SK-N-MC (cell line): Measurements from ENCODE around the gene ENAM.

Source experiments
- DNase-seq: peaks from one replicate; pipeline ENCODE4 v3.0.0-alpha.2; 2011; ENCODE audit warnings: low read depth, low spot score
- H3K27ac ChIP-seq: fragments of 200-600 bp; sonication (generic); 2 replicates; pipeline ENCODE4 v1.5.1; 2016; ENCODE audit warnings: mixed run types
- H3K36me3 ChIP-seq: fragments of 200-600 bp; sonication (generic); 2 replicates; pipeline ENCODE4 v1.6.1; 2017; ENCODE audit warnings: antibody characterized with exemption, low read length, mixed read lengths; ENCODE audit not compliant: insufficient read depth
- H3K4me3 ChIP-seq: fragments of 200-600 bp; sonication (generic); 2 replicates; pipeline ENCODE4 v1.5.1; 2016
- H3K9ac ChIP-seq: fragments of 200-600 bp; sonication (generic); 2 replicates; pipeline ENCODE4 v1.8.0; 2017; ENCODE audit warnings: mixed run types, mixed read lengths; ENCODE audit not compliant: insufficient read length
- H3K9me3 ChIP-seq: fragments of 200-600 bp; sonication (generic); 2 replicates; pipeline ENCODE4 v1.6.1; 2017; ENCODE audit warnings: low read depth, mild to moderate bottlenecking, antibody characterized with exemption, low read length, moderate library complexity, mixed read lengths
- EZH2 ChIP-seq: fragments of 200-600 bp; sonication (generic); IDR thresholded peaks from one replicate; pipeline ENCODE4 v1.6.1; 2017; ENCODE audit warnings: antibody characterized with exemption
- FOXP2 ChIP-seq: optimal IDR thresholded peaks from 2 replicates; pipeline ENCODE3; 2011; ENCODE audit warnings: mild to moderate bottlenecking, moderate library complexity; ENCODE audit not compliant: insufficient read depth; ENCODE audit errors: extremely low read length, control extremely low read depth
- POLR2AphosphoS5 ChIP-seq: IDR thresholded peaks from 2 replicates; pipeline ENCODE4 v1.6.1; 2012; ENCODE audit warnings: mild to moderate bottlenecking, low read depth, low read length, borderline replicate concordance

ENAM gene

GRCh38 chr4:70623323-70623722 is 5.2 kb upstream of the ENAM start:
- Histone ChIP-seq H3K9ac (no peak overlapping the region), H3K27ac (no peak overlapping the region), H3K36me3 (no peaks in the 10 kb centered on the region), H3K4me3 (no peak overlapping the region), H3K9me3 (no peaks in the 10 kb centered on the region)
- no peak for DNase-seq
- TF ChIP-seq FOXP2 (no peak), POLR2AphosphoS5 (no peak), EZH2 (no peak)

GRCh38 chr4:70624226-70624793 is 4.2 kb upstream of the ENAM start:
- no peak overlapping the region for H3K4me3 ChIP-seq
- H3K9me3 ChIP-seq = no peaks in the 10 kb centered on the region
- no peak for DNase-seq
- H3K27ac ChIP-seq = no peak overlapping the region
- TF ChIP-seq POLR2AphosphoS5 (no peak), EZH2 (no peak), FOXP2 (no peak)
- H3K36me3 ChIP-seq = no peaks in the 10 kb centered on the region
- H3K9ac ChIP-seq = no peak overlapping the region

- H3K4me3 ChIP-seq = no peak overlapping the region
- no peak overlapping the region for H3K27ac ChIP-seq
- H3K9me3 ChIP-seq = no peaks in the 10 kb centered on the region
- H3K36me3 ChIP-seq = no peaks in the 10 kb centered on the region
- H3K9ac ChIP-seq = no peak overlapping the region
- DNase-seq = no peak
- TF ChIP-seq FOXP2 = no peak
- TF ChIP-seq POLR2AphosphoS5 = no peak
- TF ChIP-seq EZH2 = no peak
Measured at GRCh38 chr4:70627620-70628019, 924 bp upstream of the ENAM start.

- no peak for TF ChIP-seq EZH2
- no peak for TF ChIP-seq FOXP2
- no peak for TF ChIP-seq POLR2AphosphoS5
- H3K36me3 ChIP-seq = no peaks in the 10 kb centered on the region
- H3K4me3 ChIP-seq = no peak overlapping the region
- H3K9me3 ChIP-seq = no peaks in the 10 kb centered on the region
- H3K27ac ChIP-seq = no peak overlapping the region
- no peak for DNase-seq
- no peak overlapping the region for H3K9ac ChIP-seq
Measured at GRCh38 chr4:70629469-70630090, 1.0 kb downstream of the ENAM start.

- Histone ChIP-seq H3K9ac (no peak overlapping the region), H3K27ac (no peak overlapping the region), H3K36me3 (no peaks in the 10 kb centered on the region), H3K4me3 (no peak overlapping the region), H3K9me3 (no peaks in the 10 kb centered on the region)
- no peak for DNase-seq
- TF ChIP-seq POLR2AphosphoS5 = no peak
- TF ChIP-seq FOXP2 = no peak
- TF ChIP-seq EZH2 = no peak
Measured at GRCh38 chr4:70630162-70630561, 1.6 kb downstream of the ENAM start.

- H3K9ac ChIP-seq = no peak overlapping the region
- TF ChIP-seq POLR2AphosphoS5 (no peak), FOXP2 (no peak), EZH2 (no peak)
- no peaks in the 10 kb centered on the region for H3K9me3 ChIP-seq
- DNase-seq = no peak
- no peaks in the 10 kb centered on the region for H3K36me3 ChIP-seq
- no peak overlapping the region for H3K4me3 ChIP-seq
- no peak overlapping the region for H3K27ac ChIP-seq
Measured at GRCh38 chr4:70632028-70632427, 3.5 kb downstream of the ENAM start.

GRCh38 chr4:70634482-70634881 is 5.9 kb downstream of the ENAM start:
- DNase-seq = no peak
- H3K9ac ChIP-seq = no peak overlapping the region
- H3K9me3 ChIP-seq = no peaks in the 10 kb centered on the region
- no peaks in the 10 kb centered on the region for H3K36me3 ChIP-seq
- no peak overlapping the region for H3K4me3 ChIP-seq
- no peak for TF ChIP-seq EZH2
- no peak for TF ChIP-seq POLR2AphosphoS5
- TF ChIP-seq FOXP2 = no peak
- H3K27ac ChIP-seq = no peak overlapping the region

- DNase-seq = no peak
Measured at GRCh38 chr4:70637239-70637913, 8.8 kb downstream of the ENAM start.

More at GRCh38 chr4:70637239-70637913, 8.8 kb downstream of the ENAM start:
- H3K36me3 ChIP-seq = no peaks in the 10 kb centered on the region
- H3K9me3 ChIP-seq = no peaks in the 10 kb centered on the region
- no peak overlapping the region for H3K9ac ChIP-seq
- no peak overlapping the region; the same call in 1 of the 2 replicates for H3K27ac ChIP-seq
- no peak for TF ChIP-seq FOXP2
- TF ChIP-seq POLR2AphosphoS5 = no peak
- no peak for TF ChIP-seq EZH2
- no peak overlapping the region for H3K4me3 ChIP-seq
